GM18870 (cell line): ENCODE measurements around the gene UGT1A6.

Experiments
- ATAC-seq: cut with Tn5 transposase; IDR thresholded peaks from one replicate; pipeline ENCODE4 v1.9.1; 2021; ENCODE audit warnings: moderate library complexity; ENCODE audit not compliant: unreplicated experiment

UGT1A6 gene

GRCh38 chr2:233817995-233818638, 125.4 kb downstream of the UGT1A6 start:
- ATAC-seq: no peak

GRCh38 chr2:233818639-233819621, 126.2 kb downstream of the UGT1A6 start:
- no peak for ATAC-seq

GRCh38 chr2:233819884-233820773, 127.4 kb downstream of the UGT1A6 start:
- no peak for ATAC-seq

- no peak for ATAC-seq
Observed at GRCh38 chr2:233820774-233821105, 128.1 kb downstream of the UGT1A6 start.

GRCh38 chr2:233821196-233821595, 128.5 kb downstream of the UGT1A6 start:
- no peak for ATAC-seq

- no peak for ATAC-seq
Observed at GRCh38 chr2:233821709-233822100, 129.0 kb downstream of the UGT1A6 start.

- ATAC-seq: no peak
Observed at GRCh38 chr2:233822101-233822771, 129.5 kb downstream of the UGT1A6 start.
